AG09319 (cell line): ENCODE measurements around the gene ZFAND2B.

Source experiments
- DNase-seq: peaks from one replicate; pipeline ENCODE4 v3.0.0-alpha.2; 2010; ENCODE audit warnings: low read depth; ENCODE audit errors: extremely low read depth
- TF ChIP-seq, protein P1 (sequence below): IDR thresholded peaks from 2 replicates; pipeline ENCODE4 v1.5.1; 2011; ENCODE audit warnings: low read depth, mild to moderate bottlenecking, inconsistent platforms, low read length, moderate library complexity

Gene ZFAND2B

GRCh38 chr2:219228911-219229304, 22.3 kb downstream of the ZFAND2B start:
- DNase-seq: no peak
- TF ChIP-seq, protein P1, sequence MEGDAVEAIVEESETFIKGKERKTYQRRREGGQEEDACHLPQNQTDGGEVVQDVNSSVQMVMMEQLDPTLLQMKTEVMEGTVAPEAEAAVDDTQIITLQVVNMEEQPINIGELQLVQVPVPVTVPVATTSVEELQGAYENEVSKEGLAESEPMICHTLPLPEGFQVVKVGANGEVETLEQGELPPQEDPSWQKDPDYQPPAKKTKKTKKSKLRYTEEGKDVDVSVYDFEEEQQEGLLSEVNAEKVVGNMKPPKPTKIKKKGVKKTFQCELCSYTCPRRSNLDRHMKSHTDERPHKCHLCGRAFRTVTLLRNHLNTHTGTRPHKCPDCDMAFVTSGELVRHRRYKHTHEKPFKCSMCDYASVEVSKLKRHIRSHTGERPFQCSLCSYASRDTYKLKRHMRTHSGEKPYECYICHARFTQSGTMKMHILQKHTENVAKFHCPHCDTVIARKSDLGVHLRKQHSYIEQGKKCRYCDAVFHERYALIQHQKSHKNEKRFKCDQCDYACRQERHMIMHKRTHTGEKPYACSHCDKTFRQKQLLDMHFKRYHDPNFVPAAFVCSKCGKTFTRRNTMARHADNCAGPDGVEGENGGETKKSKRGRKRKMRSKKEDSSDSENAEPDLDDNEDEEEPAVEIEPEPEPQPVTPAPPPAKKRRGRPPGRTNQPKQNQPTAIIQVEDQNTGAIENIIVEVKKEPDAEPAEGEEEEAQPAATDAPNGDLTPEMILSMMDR: no peak

- TF ChIP-seq, protein P1: no peak
- peak; percentile 94 for DNase-seq
Measured at GRCh38 chr2:219229305-219230058, 22.9 kb downstream of the ZFAND2B start, which contains the start of the genes ANKZF1 and ATG9A. Gene ANKZF1 (plus strand): TSS chr2:219229806. CDS start chr2:219230258, 452 bp downstream. Gene ATG9A (minus strand): TSS chr2:219229636. CDS start chr2:219228024, 1,612 bp downstream.

- DNase-seq: no peak
- TF ChIP-seq, protein P1: no peak
Measured at GRCh38 chr2:219230059-219230540, 23.5 kb downstream of the ZFAND2B start.

DNA sequence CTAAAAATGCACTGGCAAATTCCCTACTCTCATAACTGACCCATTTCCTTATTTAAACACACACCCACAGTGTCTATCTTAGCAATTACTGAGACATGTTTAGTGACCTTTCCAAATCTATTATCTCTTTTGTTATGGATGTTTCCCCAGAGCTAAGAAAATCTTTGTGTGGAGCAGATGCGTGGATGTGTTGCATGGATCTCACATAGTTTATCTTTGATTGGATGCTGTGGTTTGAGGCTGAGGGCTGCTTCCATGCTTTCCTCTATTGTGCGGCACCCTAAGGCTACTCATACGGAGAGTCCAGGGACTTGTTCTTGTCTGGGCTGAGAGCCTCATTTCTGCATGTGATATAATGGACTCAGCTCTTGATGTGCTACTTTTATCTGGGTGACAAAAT, 27.7 kb downstream of the ZFAND2B start:
- no peak for DNase-seq
- TF ChIP-seq, protein P1: no peak

- TF ChIP-seq, protein P1: no peak
- DNase-seq: no peak
Measured at GRCh38 chr2:219243291-219243761, 36.7 kb downstream of the ZFAND2B start.

DNA sequence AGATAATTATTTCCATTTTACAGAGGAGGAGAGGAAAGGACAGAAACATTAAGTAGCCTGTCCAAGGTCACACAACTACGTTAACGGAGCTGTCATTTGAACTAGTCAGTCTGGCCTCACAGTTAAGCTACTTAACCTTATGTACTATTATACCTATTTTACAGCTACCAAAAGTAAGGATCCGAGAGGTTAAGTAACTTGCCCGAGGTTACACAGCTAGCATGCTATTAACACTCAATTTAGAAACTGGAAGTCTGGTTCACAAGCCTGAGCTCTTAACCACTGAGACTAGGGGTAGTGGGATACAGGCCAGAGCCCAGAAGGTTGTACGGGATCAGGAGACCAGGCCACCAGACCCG, 38.2 kb downstream of the ZFAND2B start:
- DNase-seq: no peak
- TF ChIP-seq, protein P1: no peak

GRCh38 chr2:219245148-219245898, 38.7 kb downstream of the ZFAND2B start, which contains the start of the genes GLB1L and STK16:
Gene GLB1L (minus strand): TSS chr2:219245444. CDS start chr2:219243573, 1,871 bp downstream.
Gene STK16 (plus strand): TSS chr2:219245479. CDS start chr2:219246000, 521 bp downstream.
- DNase-seq: peak; percentile 84
- TF ChIP-seq, protein P1: no peak
